Activated CD8-positive, alpha-beta memory T cell treated with anti-CD3 and anti-CD28 coated beads for 48 hours (primary cell): ENCODE data around the gene TFF3.

Experiments
- DNase-seq, 3 experiments: peaks; one replicate each; pipeline ENCODE4 v3.0.0-alpha.2; 2020; ENCODE audit warnings: low read depth in 2 of 3, low spot score in 2 of 3

The TFF3 gene

GRCh38 chr21:42321231-42321630 lies 6.0 kb upstream of the TFF3 start:
- no peak for DNase-seq

- DNase-seq, result no peak
Observed at GRCh38 chr21:42320791-42321190, 5.6 kb upstream of the TFF3 start.

GRCh38 chr21:42319851-42320572 lies 4.8 kb upstream of the TFF3 start:
- DNase-seq, result no peak

GRCh38 chr21:42319376-42319775 lies 4.2 kb upstream of the TFF3 start:
- no peak for DNase-seq

GRCh38 chr21:42317826-42318746 lies 2.9 kb upstream of the TFF3 start:
- no peak for DNase-seq

GRCh38 chr21:42317341-42317741 lies 2.1 kb upstream of the TFF3 start:
- DNase-seq, result no peak

DNA sequence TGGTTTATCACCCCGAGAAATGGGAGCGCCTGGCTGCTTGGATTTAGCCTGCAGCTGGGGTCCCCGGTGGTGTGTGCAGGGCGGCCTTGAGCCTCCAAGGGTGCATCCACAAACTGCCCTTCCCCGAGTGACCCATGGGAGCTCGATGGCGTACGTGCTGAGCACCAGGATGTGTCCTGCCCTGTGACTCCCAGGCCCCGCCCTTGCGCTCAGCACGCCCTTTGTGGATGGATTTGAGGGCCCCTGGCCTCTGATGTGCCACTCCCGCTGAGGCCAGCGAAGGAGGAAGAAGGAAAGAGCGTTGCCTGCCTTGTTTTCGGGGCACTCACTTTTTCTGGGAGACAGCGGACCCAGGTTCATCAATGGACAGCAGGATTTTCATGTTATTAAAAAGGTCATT lies 1.7 kb upstream of the TFF3 start:
- no peak for DNase-seq

DNA sequence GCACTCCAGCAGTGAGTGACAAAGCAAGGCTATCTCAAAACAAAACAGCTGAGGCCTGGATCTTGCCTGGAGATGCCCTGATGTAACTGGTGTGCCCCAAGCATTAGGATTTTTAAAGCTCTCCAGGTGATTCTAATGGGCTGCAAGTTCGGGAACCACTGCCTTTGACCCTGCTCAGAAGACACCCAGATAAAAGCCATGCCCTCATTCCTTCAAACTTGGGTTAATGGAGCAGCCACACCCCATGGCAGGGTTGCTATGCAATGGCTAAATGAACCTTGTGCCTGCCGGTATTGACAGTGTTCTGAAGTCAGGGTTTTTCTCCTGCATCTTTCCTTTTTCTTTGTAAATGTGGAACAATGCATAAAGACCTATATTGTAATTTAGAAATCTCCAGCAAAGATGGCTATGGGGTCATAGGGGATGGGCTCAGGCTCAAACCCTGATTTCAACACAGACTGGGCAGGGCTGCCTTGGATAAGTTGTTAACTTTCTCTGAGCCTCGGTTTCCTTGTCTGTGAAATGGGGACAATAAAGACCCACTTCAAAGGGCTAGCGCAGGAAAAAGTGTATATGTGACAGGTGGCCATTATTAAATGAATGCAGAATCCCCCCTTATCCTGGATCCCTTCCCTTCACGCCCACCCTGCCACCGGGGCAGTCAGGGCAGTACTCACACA lies 453 bp downstream of the TFF3 start:
- DNase-seq, result no peak

DNA sequence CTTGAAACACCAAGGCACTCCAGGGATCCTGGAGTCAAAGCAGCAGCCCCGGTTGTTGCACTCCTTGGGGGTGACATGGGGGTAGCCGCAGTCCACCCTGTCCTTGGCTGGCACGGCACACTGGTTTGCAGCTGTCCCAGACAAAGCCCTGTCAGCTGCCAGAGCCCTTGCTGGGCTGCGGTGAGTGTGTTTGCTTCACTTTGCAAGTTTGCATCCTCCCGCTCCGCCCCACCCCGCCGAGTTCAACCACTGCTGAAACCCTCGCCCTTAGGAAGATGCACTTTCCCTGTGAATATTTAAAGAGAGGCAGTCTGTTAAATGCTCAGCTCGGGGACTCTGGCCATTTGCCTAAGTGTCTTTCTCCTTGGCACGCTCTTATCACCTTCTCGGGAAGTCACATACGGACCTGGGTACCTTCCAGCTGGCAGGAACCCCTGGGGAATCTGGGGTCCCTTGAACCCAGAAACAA lies 1.7 kb downstream of the TFF3 start:
- DNase-seq, result no peak

DNA sequence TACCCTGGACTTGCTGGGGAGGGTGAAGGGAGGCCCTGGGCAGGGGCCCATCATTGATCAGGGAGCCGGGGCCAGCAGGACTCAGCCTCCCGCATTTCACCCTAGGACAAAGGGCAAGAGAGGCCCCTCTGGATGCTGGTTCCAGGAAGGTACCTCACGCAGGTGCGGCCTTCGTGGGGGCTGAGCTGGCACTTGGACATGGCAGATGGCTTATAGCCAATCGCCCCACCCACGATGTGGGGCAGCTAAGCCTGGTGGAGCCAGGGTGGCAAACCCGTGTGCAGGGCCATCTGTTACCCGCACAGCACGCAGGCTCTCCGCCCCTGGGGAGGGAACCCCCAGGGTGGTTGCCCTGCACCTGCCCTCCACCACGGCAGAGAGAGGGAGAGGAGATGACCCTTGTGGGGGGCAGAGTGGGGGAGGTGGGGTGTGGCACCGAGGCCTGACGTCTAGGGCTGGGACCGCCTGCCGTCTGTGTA lies 2.5 kb downstream of the TFF3 start:
- no peak for DNase-seq

DNA sequence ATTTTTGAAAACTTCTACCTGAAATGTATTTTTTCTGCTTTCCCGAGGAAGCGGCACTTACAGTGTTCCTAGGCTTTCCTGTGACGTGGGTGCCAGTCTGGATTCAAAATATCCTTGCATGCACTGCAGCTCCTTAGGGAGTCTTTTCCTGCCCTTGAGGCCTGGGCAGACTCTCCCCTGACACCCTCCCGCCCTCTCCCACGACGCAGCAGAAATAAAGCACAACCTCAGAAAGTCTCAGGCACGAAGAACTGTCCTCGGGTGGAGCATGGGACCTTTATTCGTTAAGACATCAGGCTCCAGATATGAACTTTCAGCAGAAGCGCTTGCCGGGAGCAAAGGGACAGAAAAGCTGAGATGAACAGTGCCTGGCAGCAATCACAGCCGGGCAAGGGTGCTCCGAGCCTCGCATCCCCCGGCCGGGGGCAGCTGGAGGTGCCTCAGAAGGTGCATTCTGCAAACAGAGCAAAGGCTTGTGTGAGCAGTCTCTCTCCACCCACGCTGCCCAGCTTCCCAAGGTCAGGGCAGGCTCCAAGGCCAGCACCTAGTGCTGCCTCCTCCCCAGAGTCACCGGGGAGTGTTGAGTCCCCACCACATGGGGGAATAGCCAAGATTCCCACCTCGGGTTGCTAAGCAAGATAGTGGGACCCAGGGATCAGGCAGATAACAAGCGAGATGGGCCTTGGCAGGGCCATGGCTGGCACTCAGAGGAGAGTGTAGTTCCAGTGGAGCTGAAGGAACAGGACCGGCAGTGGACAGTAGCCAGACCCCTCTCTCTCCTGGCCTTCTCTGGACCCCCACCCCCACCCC lies 3.2 kb downstream of the TFF3 start:
- DNase-seq, result no peak

GRCh38 chr21:42311160-42311559 lies 4.0 kb downstream of the TFF3 start:
- no peak for DNase-seq

DNA sequence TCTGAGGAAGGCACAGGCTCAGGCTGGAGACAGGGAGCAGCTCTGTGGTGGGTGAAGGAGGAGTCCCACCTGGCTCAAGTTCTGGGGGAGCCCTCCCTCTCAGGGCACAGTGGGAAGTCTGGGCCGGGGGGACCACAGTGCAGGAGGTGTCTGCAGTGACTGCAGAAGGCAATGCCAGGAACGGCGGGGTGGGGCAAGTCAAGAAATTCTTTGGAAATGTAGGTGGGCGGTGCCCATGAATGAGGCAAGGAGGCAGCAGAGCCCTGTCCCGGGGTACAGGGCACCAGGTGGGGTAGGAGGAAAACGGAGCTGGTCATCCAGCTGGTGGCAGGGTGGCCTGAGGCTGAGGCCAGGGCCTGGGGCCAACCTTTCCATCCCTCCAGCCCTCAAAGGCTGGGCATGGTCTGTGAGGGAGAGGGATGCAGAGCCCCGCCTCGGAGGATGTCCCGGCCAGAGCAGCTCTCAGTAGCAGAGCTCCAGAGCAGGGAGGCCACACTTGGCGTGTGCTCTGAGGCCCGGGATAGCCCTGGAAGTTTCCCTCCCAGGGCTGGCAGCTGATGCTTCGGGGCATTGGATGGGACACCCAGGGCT lies 4.7 kb downstream of the TFF3 start:
- DNase-seq, result no peak

GRCh38 chr21:42309753-42310213 lies 5.4 kb downstream of the TFF3 start:
- DNase-seq, result peak; percentile 20 to 74 (median 51)

- DNase-seq, result no peak
Observed at GRCh38 chr21:42308914-42309752, 6.1 kb downstream of the TFF3 start.

- no peak for DNase-seq
Observed at GRCh38 chr21:42308161-42308913, 6.9 kb downstream of the TFF3 start.

DNA sequence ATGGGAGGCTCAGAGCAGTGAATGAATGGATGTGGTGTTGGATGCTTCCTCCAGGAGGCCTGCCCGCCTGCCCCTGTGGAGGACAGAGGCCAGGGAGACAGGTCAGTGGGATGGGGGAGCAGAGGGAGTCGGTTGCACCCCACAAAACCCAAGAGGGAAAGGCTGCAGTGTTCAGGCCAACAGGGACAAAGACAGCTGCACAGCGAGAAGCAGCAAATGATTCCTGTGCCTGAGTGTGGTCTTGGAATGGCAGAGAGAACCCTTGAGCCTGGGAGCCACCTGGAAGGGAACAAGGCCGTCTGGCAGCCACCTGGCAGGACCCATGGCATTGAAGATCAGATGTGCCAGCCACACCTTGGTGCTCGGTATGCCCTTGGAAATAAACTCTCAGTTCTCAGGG lies 8.1 kb downstream of the TFF3 start:
- no peak for DNase-seq

DNA sequence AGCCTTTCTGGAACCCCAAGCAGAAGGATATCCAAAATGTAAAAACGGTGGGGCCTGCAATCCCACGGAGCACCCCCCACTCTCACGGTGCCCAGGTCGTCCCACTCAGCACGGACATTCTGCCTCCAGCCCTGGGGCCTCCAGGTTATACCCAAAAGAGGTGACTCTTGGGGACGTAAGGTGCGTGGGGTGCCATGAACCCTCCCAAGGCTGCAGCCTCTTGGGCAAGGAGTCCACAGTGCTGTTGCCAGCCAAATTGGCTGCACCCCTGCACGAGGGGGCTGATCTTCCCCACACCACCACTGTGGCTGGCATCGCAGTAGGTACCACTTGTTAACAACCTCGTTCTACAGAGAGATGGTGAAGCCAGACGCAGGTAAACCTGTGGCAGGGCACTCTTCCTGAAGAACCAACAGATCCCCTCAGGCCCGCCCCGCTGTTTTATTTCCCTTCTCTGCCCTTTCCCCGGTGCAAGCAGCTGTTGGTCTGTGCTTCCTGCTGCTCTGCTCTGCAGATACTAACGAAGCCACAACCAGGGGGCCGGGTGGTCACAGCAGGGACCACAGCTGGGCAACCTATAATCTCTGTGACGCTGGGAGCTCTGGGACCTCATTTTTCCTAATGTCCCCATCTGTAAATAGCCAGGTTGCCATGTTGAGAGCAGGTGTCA lies 8.7 kb downstream of the TFF3 start:
- no peak for DNase-seq
